HPDE6-E6E7 (cell line): Measurements from ENCODE around the gene TMEM109.

Experiments used
- DNase-seq: peaks from one replicate; pipeline ENCODE4 v3.0.0; 2011; ENCODE audit warnings: missing footprints; ENCODE audit errors: extremely low spot score

TMEM109 gene

DNA sequence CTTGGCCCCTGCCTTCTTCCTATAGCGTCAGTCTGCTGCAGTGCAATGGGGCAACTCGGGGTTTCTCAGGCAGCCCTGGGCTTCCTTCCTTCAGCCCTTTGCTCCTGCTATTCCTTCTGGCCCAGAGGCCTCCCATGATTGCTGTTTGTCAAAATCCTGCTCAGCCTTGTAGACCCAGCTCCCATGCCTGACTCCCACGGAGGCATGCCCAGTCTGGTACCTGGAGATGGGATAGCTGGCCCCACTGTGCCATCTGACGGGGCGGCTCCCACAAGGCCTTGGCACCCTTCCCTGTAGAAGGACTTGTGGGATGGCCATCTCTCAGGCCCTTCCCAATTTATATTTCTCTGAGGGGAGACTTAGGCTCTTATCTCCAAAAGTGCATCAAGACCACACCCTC is 56.9 kb downstream of the TMEM109 start:
- no peak for DNase-seq

DNA sequence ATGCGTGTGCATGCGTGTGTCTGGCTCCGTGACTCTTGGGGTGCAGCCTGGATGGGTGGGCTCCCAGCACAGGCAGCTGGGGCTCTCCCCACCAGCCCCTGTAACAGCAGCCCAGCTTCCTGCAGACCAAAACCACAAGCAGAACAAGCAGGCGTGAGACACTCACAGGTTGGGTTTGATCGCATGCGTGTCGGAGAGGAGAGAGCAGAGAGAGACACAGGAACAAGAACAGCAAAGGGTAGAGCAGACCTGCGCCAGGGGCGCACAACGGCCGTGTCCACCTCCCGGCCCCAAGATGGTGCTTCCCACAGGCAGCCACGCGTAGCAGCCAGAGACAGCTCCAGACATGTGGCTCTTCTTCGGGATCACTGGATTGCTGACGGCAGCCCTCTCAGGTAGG is 57.6 kb downstream of the TMEM109 start, which contains the start of gene CD6:
Gene CD6, plus strand, starts transcription at position 161 of the 400 bp plus-strand sequence. Its CDS starts 186 bp downstream, at position 347.
- DNase-seq, result no peak

DNA sequence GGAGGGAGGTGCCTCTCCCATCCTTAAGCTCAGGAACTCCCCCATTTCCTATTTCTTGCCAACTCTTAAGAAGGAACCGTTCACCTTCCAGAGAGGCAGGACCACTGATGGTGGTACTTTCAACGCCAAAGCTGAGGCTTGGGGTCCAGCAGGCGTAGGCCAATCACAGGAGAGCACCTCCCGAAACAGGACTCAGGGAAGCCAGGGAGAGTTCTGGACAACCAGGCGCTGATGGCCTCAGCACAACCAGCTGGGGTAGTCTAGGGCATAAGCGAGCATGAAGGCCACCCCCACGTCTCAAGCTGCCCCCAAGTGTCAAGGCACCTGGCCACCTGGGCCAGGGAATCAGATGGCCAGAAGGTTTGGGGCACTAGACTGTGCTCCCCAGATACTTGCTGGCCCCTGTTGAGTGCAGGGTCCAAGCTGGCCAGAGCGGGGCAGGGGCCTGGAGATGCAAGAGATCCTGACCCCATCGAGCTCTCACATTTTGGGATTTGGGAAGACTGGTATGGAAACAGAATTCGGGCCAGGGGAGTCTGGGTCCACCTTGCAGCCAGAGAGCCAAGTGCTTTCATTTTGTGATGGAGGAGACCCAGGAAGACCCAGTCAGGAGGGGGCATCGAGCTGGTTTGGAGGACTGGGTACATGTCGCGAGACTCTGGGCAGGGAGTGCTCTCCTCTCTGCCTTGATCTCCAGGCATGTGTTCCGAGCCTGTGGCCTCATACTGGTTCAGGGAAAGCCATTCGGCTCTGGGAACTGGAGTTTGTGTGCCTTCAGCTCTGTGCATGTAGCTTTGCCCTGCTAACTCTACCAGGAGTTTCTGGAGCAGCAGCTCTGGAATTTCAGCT is 58.4 kb downstream of the TMEM109 start:
- DNase-seq, result no peak
